Neural cell (in vitro differentiated cells): ENCODE measurements around the gene ATE1. TPM values are rescaled to one million over a fixed set of nuclear protein-coding genes. Genes with fewer than 3 reads are reported as not detected.

Experiments
- H2AFZ ChIP-seq: fragments of 200-600, 300-800 bp; sonication (generic), shearing (Covaris generic); 2 replicates; pipeline ENCODE4 v1.6.0; 2014; ENCODE audit warnings: low read depth, mild to moderate bottlenecking, antibody characterized with exemption, low read length, moderate library complexity
- H3F3A ChIP-seq: fragments of 200-600 bp; shearing (Covaris generic); 2 replicates; pipeline ENCODE4 v1.6.1; 2016; ENCODE audit warnings: mild to moderate bottlenecking, moderate library complexity, mixed read lengths, antibody characterized with exemption, low read length; ENCODE audit not compliant: insufficient read depth, poor library complexity, severe bottlenecking
- H3K27ac ChIP-seq: fragments of 200-600, 300-800 bp; sonication (generic), shearing (Covaris generic); 2 replicates; pipeline ENCODE4 v1.5.1; 2014; ENCODE audit warnings: mild to moderate bottlenecking, low read length, moderate library complexity
- H3K27me3 ChIP-seq: fragments of 300-800, 200-600 bp; sonication (generic), shearing (Covaris generic); 2 replicates; pipeline ENCODE4 v1.6.0; 2014; ENCODE audit warnings: mild to moderate bottlenecking, low read depth, low read length, moderate library complexity; ENCODE audit not compliant: insufficient read depth
- H3K36me3 ChIP-seq: fragments of 300-800, 200-600 bp; sonication (generic), shearing (Covaris generic); 2 replicates; pipeline ENCODE4 v1.5.1; 2014; ENCODE audit warnings: mild to moderate bottlenecking, antibody characterized with exemption, low read length, moderate library complexity; ENCODE audit not compliant: insufficient read depth
- H3K4me2 ChIP-seq: fragments of 300-800, 200-600 bp; sonication (generic), shearing (Covaris generic); 2 replicates; pipeline ENCODE4 v1.6.0; 2014; ENCODE audit warnings: mild to moderate bottlenecking, low read length
- H3K4me3 ChIP-seq: fragments of 300-800, 200-600 bp; sonication (generic), shearing (Covaris generic); 2 replicates; pipeline ENCODE4 v1.5.1; 2014; ENCODE audit warnings: mild to moderate bottlenecking, low read length, moderate library complexity
- H3K79me2 ChIP-seq: fragments of 200-600 bp; shearing (Covaris generic); replicated peaks from 2 replicates; pipeline ENCODE4 v1.6.0; 2014; ENCODE audit warnings: mild to moderate bottlenecking, low read length, moderate library complexity; ENCODE audit not compliant: insufficient read depth
- H3K9ac ChIP-seq: fragments of 300-800, 200-600 bp; sonication (generic), shearing (Covaris generic); 2 replicates; pipeline ENCODE4 v1.6.1; 2016; ENCODE audit warnings: mild to moderate bottlenecking, low read length, mixed read lengths
- H3K9me2 ChIP-seq: fragments of 200-600 bp; shearing (Covaris generic); 2 replicates; pipeline ENCODE4 v1.6.1; 2016; ENCODE audit warnings: mild to moderate bottlenecking, low read length, mixed read lengths; ENCODE audit not compliant: insufficient read depth
- H3K9me3 ChIP-seq: fragments of 200-600, 300-800 bp; sonication (generic), shearing (Covaris generic); 2 replicates; pipeline ENCODE4 v1.6.1; 2016; ENCODE audit warnings: mild to moderate bottlenecking, mixed run types, low read length, moderate library complexity, mixed read lengths
- H4K20me1 ChIP-seq: fragments of 200-600 bp; shearing (Covaris generic); 2 replicates; pipeline ENCODE4 v1.6.1; 2016; ENCODE audit warnings: mild to moderate bottlenecking, mixed run types; ENCODE audit not compliant: insufficient read depth
- EP300 ChIP-seq: fragments of 450-650 bp; conservative IDR thresholded peaks from 2 replicates; pipeline ENCODE4 v1.6.1; 2014; ENCODE audit warnings: antibody characterized with exemption, mild to moderate bottlenecking, moderate library complexity; ENCODE audit not compliant: poor library complexity, severe bottlenecking
- EZH2 ChIP-seq: fragments of 200-600, 300-800 bp; shearing (Covaris generic), sonication (generic); IDR thresholded peaks from 2 replicates; pipeline ENCODE4 v1.6.1; 2014; ENCODE audit warnings: antibody characterized with exemption, low read length, borderline replicate concordance, mild to moderate bottlenecking; ENCODE audit not compliant: insufficient read depth, poor library complexity, severe bottlenecking
- MXI1 ChIP-seq: fragments of 450-650 bp; conservative IDR thresholded peaks from 2 replicates; pipeline ENCODE4 v1.6.1; 2014; ENCODE audit warnings: antibody characterized with exemption, mild to moderate bottlenecking; ENCODE audit not compliant: poor library complexity, severe bottlenecking
- POLR2AphosphoS5 ChIP-seq: IDR thresholded peaks from 2 replicates; pipeline ENCODE4 v1.6.1; 2012
- RAD21 ChIP-seq: fragments of 450-650 bp; conservative IDR thresholded peaks from 2 replicates; pipeline ENCODE4 v1.6.1; 2014; ENCODE audit warnings: antibody characterized with exemption, mild to moderate bottlenecking, moderate library complexity
- SMC3 ChIP-seq: fragments of 450-650 bp; conservative IDR thresholded peaks from 2 replicates; pipeline ENCODE4 v1.6.1; 2014; ENCODE audit warnings: antibody characterized with exemption, mild to moderate bottlenecking, moderate library complexity; ENCODE audit not compliant: poor library complexity
- TAF1 ChIP-seq: IDR thresholded peaks from 2 replicates; pipeline ENCODE4 v1.6.1; 2012; ENCODE audit warnings: low read depth
- polyA plus RNA-seq: library from polyadenylated mRNA; depleted of rRNA; stranded (reverse); fragments of >200 nt; gene quantifications from 2 replicates; pipeline ENCODE4 v1.2.3, GENCODE V29; 2014
- TF ChIP-seq, protein P1 (sequence below): IDR thresholded peaks from 2 replicates; pipeline ENCODE4 v1.6.1; 2012; ENCODE audit warnings: borderline replicate concordance
- TF ChIP-seq, protein P2 (sequence below): fragments of 450-650 bp; IDR thresholded peaks from 2 replicates; pipeline ENCODE4 v1.5.1; 2014; ENCODE audit warnings: antibody characterized with exemption, mild to moderate bottlenecking, moderate library complexity; ENCODE audit not compliant: poor library complexity, severe bottlenecking

ATE1 gene
- polyA plus RNA-seq, 1 donor from 2014 or later: 23.7 TPM

DNA sequence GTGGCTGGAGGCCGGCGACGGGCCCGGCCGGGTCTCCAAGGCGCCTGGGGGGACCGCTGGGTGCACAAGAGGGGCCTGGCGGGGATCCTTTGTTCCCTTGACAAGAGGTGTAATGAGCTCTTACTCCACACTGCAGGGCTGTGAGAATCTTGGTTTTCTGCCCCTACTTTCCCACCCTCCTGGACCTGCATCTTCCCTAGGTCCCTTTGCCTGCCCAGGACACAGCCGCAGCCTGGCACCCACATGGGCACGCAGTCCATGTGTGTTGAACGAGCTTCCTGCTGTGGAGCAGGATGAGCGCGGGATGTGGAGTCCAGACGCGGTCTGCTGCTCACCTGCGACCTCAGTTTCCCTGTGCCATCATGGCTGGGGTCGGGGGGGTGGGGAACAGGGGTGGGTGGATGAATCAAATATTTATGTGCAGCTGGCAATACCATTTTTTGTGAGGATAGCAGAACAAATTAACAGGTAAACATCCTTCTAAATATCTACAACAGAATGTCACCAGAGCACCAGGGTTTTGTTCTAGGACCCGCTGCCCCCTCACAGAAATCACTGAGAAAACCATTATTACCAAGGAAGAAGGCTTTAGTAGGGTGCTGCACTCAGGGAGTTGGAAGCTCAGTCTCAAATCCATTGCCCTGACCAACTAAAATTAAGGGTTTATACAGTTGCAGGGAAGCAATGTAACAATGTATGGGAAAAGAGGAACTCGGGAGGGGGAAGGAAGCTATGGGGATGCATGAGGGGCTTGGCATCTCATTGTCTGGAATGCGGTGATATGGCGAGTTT is 47.7 kb upstream of the ATE1 start:
- peak overlapping the region; percentile 56 for H2AFZ ChIP-seq
- H3F3A ChIP-seq: no peaks in the 10 kb centered on the region
- H3K27me3 ChIP-seq: no peaks in the 10 kb centered on the region
- H3K27ac ChIP-seq: peak overlapping the region; percentile 59
- peak overlapping the region; percentile 90 for H3K4me3 ChIP-seq
- H3K9me3 ChIP-seq: no peaks in the 10 kb centered on the region
- peak overlapping the region; percentile 70 for H3K9ac ChIP-seq
- H4K20me1 ChIP-seq: no peaks in the 10 kb centered on the region
- TF ChIP-seq MXI1: no peak
- TF ChIP-seq RAD21: peak; percentile 41
- TF ChIP-seq, protein P1, sequence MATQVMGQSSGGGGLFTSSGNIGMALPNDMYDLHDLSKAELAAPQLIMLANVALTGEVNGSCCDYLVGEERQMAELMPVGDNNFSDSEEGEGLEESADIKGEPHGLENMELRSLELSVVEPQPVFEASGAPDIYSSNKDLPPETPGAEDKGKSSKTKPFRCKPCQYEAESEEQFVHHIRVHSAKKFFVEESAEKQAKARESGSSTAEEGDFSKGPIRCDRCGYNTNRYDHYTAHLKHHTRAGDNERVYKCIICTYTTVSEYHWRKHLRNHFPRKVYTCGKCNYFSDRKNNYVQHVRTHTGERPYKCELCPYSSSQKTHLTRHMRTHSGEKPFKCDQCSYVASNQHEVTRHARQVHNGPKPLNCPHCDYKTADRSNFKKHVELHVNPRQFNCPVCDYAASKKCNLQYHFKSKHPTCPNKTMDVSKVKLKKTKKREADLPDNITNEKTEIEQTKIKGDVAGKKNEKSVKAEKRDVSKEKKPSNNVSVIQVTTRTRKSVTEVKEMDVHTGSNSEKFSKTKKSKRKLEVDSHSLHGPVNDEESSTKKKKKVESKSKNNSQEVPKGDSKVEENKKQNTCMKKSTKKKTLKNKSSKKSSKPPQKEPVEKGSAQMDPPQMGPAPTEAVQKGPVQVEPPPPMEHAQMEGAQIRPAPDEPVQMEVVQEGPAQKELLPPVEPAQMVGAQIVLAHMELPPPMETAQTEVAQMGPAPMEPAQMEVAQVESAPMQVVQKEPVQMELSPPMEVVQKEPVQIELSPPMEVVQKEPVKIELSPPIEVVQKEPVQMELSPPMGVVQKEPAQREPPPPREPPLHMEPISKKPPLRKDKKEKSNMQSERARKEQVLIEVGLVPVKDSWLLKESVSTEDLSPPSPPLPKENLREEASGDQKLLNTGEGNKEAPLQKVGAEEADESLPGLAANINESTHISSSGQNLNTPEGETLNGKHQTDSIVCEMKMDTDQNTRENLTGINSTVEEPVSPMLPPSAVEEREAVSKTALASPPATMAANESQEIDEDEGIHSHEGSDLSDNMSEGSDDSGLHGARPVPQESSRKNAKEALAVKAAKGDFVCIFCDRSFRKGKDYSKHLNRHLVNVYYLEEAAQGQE: no peak
- TF ChIP-seq EZH2: no peak
- no peak for TF ChIP-seq EP300
- no peak for TF ChIP-seq TAF1
- TF ChIP-seq, protein P2, sequence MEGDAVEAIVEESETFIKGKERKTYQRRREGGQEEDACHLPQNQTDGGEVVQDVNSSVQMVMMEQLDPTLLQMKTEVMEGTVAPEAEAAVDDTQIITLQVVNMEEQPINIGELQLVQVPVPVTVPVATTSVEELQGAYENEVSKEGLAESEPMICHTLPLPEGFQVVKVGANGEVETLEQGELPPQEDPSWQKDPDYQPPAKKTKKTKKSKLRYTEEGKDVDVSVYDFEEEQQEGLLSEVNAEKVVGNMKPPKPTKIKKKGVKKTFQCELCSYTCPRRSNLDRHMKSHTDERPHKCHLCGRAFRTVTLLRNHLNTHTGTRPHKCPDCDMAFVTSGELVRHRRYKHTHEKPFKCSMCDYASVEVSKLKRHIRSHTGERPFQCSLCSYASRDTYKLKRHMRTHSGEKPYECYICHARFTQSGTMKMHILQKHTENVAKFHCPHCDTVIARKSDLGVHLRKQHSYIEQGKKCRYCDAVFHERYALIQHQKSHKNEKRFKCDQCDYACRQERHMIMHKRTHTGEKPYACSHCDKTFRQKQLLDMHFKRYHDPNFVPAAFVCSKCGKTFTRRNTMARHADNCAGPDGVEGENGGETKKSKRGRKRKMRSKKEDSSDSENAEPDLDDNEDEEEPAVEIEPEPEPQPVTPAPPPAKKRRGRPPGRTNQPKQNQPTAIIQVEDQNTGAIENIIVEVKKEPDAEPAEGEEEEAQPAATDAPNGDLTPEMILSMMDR: peak; percentile 31
- no peak for TF ChIP-seq SMC3
- H3K9me2 ChIP-seq: no peaks in the 10 kb centered on the region
- no peak overlapping the region for H3K4me2 ChIP-seq
- H3K79me2 ChIP-seq: peaks cover 11% of the 10 kb centered on the region
- no peaks in the 10 kb centered on the region for H3K36me3 ChIP-seq

DNA sequence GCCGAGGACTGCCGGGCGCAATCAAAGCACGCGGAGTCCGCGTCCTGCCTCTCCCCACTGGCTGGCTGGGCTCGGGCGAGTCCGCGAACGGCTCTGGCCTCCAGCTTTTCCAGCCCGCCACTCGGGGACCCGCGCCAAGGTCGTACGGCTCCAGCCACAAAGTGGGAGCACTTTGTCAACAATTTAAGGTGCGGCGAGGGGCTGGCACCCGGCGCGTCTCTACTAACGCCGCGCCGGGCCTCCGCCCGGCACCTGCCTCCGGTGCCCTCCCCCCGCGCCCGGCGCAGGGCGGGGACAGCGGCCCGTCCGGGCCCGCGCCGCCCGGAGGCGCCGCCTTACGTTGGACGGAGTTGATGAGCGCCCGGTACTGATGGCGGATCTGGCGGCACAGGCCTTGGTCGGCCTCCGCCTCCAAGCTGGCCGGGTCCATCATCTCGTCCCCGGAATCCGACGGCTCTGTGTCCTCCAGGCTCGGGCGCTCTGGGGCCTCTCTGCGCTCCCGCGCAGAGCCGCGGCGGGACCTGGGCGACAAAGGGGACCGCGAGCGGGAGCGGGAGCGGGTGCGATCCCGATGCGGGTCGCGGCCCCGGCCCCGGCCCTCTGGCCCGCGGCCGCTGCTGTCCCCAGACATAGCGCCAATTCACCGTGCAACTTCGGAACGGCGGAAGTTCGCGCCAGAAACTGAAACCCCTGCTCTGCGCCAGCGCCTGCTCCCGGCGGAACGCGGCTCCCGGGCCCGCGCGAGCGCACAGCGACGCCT is 46.9 kb upstream of the ATE1 start, which contains the start of gene NSMCE4A:
TSS of gene NSMCE4A (minus strand) at position 683 of the 760 bp plus-strand sequence. CDS start at position 631, 52 bp downstream.
- peak within 1 kb of the TSS; percentile 88 for H3K4me2 ChIP-seq
- no peaks in the 10 kb centered on the region for H3K9me2 ChIP-seq
- TF ChIP-seq, protein P2: peak; percentile 84
- TF ChIP-seq SMC3 (peak; percentile 44), EP300 (peak; percentile 7), POLR2AphosphoS5 (peak; percentile 53), MXI1 (peak; percentile 74), EZH2 (no peak), RAD21 (no peak), TAF1 (no peak)
- TF ChIP-seq, protein P1: no peak
- H3K9ac ChIP-seq: peak within 1 kb of the TSS; percentile 70
- no peaks in the 10 kb centered on the region for H3K9me3 ChIP-seq
- H3K79me2 ChIP-seq: peaks cover 11% of the 10 kb centered on the region
- peak within 1 kb of the TSS; percentile 90 for H3K4me3 ChIP-seq
- H3F3A ChIP-seq: no peaks in the 10 kb centered on the region
- H3K27ac ChIP-seq: peak within 1 kb of the TSS; percentile 59
- no peaks in the 10 kb centered on the region for H4K20me1 ChIP-seq
- peak within 1 kb of the TSS; percentile 56 for H2AFZ ChIP-seq
- no peaks in the 10 kb centered on the region for H3K36me3 ChIP-seq
- no peaks in the 10 kb centered on the region for H3K27me3 ChIP-seq
